Right renal cortex interstitium (tissue), 3 donors: ENCODE results near the gene ARMH2. TPM values are rescaled to one million over a fixed set of nuclear protein-coding genes. Genes with fewer than 3 reads are reported as not detected.

Experiments used
- DNase-seq, 3 donors: peaks; one replicate each; pipeline ENCODE4 v3.0.0-alpha.2; 2013; ENCODE audit warnings: low read depth in 3 of 3, low spot score in 2 of 3
- polyA plus RNA-seq, 3 donors: library from polyadenylated mRNA; unstranded; fragments of 120-200 nt; gene quantifications; one replicate each; pipeline ENCODE4 v1.2.1, GENCODE V29; 2013; ENCODE audit not compliant: insufficient read length in 3 of 3

Gene ARMH2
- polyA plus RNA-seq = not detected

DNA sequence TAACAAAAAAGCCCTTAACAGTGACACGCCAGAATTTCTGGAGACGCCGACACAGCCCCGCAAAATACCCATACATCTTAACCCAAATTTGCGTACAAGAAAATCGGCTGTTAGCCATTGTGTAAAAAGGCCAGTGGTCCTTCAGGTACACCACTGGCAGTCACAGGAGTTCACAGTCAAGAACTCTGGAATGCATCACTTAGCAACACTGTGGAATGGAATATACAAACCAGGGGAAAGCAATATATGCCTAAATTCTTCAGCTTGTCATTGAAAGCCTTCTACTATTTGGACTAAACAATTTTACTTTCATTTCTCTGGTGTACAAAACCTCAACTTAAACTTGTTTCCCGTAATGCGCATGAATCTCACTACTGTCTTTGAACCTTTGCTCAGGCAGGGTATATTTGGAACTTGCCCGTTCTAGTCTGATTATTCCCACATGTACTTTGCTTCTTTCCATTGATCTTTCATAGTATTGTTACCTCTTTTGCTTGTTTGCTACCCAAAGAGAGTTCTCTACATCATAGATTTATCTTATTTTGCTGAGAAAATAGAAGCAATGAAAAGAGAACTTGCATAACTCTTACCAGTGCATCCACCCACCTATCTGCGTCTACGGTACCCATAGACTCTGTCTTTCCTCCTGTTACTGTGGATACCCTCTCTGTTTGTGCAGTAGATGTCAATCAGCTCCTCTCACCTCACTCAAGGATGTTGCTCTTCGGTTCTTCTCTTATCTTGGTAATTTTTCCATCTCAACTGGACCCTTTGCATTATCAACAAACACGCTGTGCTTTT lies at the start of gene ARMH2:
TSS of gene ARMH2 (minus strand) at position 178 of the 801 bp plus-strand sequence. CDS start at position 118, 60 bp downstream.
- DNase-seq = no peak

GRCh38 chr6:24848461-24848860 lies 49.7 kb upstream of the ARMH2 start:
- no peak for DNase-seq

GRCh38 chr6:24847402-24847801 lies 48.7 kb upstream of the ARMH2 start:
- DNase-seq = no peak

- DNase-seq = no peak
Observed at GRCh38 chr6:24845578-24845977, 46.9 kb upstream of the ARMH2 start.

DNA sequence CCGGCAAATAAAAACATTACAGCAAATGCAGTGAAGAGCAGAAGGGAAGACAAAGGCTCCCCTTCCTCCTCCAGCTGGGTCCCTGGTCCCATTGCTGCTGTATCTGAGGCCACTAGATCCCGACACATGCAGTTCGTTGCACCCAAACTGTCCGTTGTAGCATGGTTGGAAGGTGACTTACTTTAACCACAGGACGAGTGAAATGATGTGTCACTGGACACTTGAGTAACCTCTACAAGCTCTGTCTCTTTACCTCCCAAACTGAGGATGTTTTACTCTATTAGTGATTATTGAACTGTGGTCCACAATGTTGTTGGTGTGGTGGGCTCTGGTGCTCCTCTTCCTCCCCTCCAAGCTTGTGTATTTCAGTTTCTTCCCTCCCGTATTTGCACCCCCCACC lies 46.2 kb upstream of the ARMH2 start:
- DNase-seq = no peak

GRCh38 chr6:24844061-24844460 lies 45.3 kb upstream of the ARMH2 start:
- DNase-seq = no peak

- no peak for DNase-seq
Observed at GRCh38 chr6:24840187-24840586, 41.5 kb upstream of the ARMH2 start.

GRCh38 chr6:24838994-24839393 lies 40.3 kb upstream of the ARMH2 start:
- no peak for DNase-seq

DNA sequence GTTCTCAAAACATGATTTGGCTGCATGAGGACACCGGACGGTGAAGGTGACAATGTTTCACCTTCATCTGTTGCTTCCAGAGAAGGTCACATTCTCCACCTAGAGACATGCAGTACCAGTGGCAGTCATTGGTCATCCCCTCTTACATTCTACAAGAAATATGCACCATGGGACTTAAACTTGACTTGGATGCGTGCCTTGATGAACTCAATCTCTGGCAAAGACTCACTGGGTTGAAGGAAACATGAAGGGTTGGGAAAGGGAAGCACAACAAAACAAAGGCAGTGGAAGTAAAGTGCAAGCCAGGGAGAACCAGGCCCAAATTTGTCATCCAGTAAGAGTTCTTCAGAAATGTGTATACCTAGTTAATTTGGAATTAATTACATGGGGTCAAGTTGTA lies 39.4 kb upstream of the ARMH2 start:
- DNase-seq = no peak

DNA sequence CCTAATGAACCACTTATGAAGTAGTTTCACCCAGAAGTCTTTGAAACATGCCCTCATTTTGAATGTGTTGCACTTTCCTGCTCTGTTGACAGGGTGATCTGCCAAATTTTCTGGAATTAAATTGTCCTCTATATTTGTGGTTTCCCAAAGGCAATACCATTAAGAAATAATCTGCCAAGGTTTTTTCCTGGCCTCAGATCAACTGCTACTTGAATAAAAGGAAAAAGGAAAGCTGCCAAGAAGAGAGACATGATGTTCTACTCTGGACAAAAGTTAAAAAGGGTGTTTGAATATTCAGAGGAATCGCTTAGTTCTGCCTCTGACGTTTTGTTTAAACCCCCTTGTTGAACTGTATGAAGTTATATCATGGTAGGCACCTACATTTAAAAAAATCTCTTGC lies 37.4 kb upstream of the ARMH2 start:
- DNase-seq = no peak

DNA sequence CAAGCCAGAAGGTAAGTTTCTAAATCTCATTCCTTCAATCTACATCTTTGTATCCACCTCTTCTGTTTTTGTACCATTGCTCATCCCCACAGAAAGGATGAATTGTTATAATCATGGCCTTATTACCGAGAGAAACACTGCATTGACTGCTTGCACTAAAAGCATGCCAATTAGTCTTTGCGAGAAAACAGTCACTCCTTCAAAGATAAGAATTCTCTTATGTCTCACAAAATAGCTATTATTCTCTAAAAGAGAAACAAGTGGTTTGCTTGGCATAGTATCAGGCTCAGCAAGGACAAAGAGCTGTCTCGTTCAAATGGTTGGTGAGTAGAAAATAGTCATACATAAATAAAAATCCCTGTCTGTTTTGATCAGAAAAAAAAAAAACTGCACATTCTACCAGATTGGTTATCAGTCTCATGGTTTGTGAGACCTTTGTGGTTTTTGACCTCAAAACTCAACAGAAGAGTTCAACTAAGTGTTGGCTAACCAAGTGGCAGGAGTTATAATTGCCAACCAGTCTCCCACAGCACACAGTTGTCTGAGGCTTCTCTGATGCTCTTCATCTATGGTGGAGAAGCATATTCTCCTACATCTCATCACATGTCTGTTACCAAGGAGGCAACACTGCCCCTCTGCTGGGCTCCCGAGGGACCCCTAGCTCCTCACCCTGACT lies 35.1 kb upstream of the ARMH2 start:
- no peak for DNase-seq

DNA sequence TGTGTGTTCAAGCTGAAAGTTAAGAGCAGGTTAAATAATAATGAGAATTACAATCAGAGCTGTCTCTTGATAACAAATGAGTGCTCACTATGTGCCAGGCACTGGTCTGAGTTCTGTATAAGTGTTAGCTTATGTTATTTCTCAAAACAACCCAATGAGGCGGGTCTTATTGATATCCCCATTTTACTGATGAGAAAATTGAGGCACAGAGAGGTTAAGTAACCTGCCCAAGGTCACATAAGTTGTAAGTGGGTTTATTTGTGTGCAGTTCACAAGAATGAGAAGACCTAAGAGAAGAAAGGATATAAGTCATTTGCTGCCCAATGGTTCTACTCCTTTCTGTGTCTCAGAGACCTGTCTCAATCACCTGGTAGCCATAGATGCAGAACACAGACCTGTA lies 34.1 kb upstream of the ARMH2 start:
- no peak for DNase-seq

- DNase-seq = no peak
Observed at GRCh38 chr6:24831771-24832716, 33.3 kb upstream of the ARMH2 start.

DNA sequence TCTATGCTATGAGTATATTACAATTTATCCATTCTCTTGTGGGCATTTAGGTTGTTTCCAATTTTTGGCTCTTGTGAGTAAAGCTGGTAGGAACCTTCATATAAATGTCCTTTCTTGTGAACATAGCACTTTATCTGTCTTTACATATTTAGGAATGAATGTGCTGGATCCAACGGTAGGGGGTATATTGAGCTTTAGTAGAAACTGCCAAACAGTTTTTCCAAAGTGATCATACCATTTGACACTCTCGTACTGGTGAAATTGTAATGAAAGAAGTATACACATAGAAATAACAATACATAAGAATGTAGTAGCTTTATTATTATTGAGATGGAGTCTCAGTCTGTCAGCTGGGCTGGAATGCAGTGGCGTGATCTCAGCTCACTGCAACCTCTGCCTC lies 30.9 kb upstream of the ARMH2 start:
- DNase-seq = no peak

GRCh38 chr6:24827970-24828369 lies 29.3 kb upstream of the ARMH2 start:
- no peak for DNase-seq

DNA sequence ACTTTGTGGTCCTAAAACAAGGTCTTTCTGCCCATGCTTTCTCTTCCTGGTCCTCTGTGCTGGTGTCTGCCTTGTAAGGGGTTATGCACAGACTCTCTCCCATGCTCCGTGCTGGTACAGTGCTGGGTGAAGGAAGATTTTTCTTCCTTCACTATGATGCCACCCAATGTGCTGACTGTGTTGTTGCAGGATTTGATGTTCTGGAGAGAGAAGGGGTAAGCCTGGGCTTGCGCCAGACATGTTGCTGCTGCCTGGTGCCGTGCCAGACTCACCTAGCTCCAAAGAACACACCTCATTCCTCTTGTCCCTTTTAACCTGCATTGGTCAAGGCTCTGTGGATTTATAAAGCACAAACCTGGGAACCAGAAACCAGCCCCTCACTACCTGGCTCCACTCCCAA lies 28.4 kb upstream of the ARMH2 start:
- DNase-seq = no peak

DNA sequence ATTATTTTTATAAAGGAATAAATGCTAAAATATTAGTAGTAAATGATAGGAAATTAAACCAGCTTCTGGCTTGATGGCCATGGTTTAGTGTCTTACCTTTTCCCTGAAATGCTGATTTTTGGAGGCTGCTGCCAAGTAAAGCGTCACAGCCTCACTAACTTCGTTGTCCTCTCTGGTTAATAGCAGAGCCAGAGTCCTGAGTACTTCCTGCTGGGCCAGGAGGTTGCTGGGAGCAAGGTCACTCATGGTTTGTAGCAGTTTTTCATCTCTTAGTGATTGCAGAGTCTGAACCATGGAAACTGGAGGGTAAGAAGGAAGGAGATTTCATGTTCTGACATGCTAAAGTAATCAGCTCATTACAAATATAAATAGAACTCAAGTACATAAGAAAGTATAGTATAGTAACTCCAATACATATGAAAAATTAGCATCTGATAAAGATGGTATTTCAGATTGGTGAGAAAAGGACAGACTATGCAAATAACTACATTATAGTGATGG lies 26.5 kb upstream of the ARMH2 start:
- DNase-seq = no peak

DNA sequence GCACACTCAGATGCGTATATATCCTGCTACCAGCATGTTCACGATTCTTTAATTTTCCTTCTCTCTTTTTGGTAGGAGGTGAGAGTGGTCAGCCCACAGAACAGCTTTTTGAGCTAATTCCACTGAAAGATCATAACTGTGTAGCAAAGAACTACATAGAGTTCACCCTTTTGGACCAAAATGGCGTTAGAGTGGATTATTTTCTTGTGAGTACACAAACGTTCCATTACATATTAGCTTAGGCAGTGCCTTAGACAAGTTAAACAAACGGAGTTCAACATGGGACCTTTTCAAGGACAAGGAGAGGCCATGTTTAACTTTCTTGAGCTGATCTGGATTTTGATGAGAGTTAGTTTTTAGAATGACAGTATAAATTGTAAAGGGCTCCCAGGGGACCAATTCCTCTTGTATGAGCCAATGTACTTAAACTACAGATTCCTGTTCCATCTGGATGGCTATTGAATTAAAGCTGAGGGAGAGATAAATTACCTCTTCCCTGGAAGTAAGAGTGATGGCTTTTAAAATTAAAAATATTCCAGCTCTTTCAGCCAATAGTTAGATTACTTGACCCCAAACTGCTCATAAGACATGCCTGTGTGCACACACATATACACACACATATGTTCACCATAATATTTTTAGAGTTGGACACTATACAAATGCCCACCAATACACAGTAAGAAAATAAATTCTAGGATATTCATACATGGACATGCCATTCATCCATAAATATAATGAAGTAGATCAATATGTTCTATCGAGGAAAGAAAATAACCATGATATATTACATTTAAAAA lies 25.6 kb upstream of the ARMH2 start:
- DNase-seq = no peak

- DNase-seq = no peak
Observed at GRCh38 chr6:24823185-24823584, 24.5 kb upstream of the ARMH2 start.

- no peak for DNase-seq
Observed at GRCh38 chr6:24822696-24823095, 24.0 kb upstream of the ARMH2 start.
